Measurements from ENCODE around the gene MS4A12.
"Not testable (repeated sequence)": the region's sequence is repeated elsewhere in the genome, so short reads cannot be mapped to it uniquely, and the experiment has no call there.

MS4A12 gene

GRCh38 chr11:60513496-60514460 lies 21.2 kb downstream of the MS4A12 start:
- no peak for DNase-seq

DNA sequence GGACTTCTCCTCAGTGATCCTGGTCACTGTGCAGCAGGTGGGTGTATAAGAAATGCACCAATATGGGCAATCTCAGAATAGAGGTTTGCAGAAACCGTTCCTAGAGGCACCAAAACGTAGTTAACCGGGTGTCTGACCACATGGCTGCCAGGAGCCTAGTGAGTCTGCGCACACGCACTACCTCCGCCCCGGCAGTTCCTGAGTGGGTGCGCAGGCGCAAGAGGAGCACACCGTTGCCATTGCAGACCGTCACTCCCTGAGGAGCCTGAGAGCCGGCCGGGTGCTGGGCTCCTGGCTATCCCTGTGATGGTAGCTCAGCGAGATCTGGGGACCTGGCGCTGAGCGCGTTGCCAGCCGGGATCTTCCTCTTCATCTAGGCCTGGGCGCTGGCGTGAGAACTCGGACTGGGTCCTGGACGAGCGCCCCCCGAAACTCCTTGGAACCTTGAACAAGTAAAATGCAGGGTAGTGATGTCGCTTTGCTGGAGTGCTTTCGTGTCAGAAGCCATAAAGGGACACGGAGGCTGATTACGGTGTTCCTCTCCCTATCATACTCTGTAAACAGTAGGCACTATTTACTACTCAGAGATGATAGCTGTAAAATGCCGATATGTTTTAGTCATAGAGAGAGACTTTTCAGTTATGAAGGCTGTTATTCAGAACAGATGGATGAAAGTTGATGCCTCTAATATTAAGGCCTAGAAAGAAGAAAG lies 22.7 kb downstream of the MS4A12 start, which contains the start of gene MS4A13:
Gene MS4A13 (plus strand): TSS at position 249 of the 712 bp plus-strand sequence. CDS start 2,692 bp downstream, outside the sequence.
- DNase-seq = no peak

DNA sequence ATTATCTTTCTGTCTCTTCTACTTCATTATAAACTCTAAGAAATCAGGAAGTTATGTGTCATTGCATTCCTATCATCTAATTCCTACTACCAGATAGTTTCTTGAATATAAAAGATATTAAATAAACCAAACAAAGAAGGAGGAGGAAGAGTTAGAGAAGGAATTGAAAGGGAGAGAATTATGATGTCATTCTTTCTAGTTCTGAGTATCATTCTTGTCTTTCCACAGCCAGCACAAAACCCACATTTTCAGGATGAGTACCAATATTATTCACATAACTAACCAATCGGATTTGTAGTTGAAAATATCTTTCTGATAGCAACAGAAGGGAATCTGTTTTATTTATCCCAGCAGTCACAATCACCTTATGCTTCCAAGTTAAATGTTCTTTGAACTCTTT lies 35.9 kb downstream of the MS4A12 start:
- DNase-seq = no peak

DNA sequence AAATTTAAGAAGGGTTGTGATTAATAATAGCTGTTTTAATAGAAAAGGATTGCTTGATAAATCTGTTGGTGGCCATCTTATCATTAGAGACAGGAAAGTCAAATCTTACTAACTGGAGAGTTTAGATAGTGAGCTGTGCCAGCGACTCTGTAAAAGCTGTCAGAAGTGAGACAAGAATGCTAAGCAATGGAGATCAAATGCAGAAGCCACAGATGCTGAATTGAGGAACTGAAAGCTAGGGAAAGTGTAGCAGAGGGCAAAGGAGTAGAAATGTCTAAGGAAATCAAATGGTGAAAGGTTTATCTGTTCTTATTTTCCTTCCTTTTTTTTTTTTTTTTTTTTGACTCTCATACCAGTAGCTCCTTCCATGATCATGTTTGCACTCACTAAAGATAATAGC lies 36.4 kb downstream of the MS4A12 start:
- no peak for DNase-seq

GRCh38 chr11:60530454-60531100 lies 38.0 kb downstream of the MS4A12 start:
- DNase-seq = no peak

DNA sequence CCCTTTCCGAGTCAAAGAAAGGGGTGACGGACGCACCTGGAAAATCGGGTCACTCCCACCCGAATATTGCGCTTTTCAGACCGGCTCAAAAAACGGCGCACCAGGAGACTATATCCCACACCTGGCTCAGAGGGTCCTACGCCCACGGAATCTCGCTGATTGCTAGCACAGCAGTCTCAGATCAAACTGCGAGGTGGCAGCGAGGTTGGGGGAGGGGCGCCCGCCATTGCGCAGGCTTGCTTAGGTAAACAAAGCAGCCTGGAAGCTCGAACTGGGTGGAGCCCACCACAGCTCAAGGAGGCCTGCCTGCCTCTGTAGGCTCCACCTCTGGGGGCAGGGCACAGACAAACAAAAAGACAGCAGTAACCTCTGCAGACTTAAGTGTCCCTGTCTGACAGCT lies 39.8 kb downstream of the MS4A12 start:
- not testable (repeated sequence) for DNase-seq

GRCh38 chr11:60538627-60539026 lies 46.0 kb downstream of the MS4A12 start:
- DNase-seq = not testable (repeated sequence)

DNA sequence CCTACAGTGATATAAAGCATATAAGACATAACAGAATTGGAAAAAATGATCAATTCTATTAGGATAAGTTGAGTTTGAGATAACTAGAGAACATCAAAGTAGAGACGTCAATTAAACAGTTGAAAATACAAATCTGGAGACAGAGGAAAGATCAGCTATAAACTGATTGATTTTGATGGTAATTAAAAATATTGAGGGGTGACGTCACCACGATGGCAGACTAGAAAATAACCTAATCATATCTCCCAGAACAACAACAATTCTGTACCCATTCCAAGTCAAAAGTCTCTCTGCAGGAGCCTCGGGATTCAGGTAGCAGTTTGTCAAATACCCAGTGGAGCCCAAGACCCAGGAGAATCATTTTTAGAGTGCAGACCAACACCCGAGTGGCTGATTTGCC lies 51.5 kb downstream of the MS4A12 start:
- no peak for DNase-seq

All from NCI-H510A (cell line).